T follicular helper cell (primary cell): ENCODE results near the gene SNRNP35.
A peak's percentile ranks its signal among the peaks of the same experiment; 100 is the strongest.
"Not testable (repeated sequence)": the region's sequence is repeated elsewhere in the genome, so short reads cannot be mapped to it uniquely, and the experiment has no call there.

ENCODE experiments used
- DNase-seq: peaks from one replicate; pipeline ENCODE4 v3.0.0-alpha.2; 2020; ENCODE audit warnings: low read depth

The SNRNP35 gene

DNA sequence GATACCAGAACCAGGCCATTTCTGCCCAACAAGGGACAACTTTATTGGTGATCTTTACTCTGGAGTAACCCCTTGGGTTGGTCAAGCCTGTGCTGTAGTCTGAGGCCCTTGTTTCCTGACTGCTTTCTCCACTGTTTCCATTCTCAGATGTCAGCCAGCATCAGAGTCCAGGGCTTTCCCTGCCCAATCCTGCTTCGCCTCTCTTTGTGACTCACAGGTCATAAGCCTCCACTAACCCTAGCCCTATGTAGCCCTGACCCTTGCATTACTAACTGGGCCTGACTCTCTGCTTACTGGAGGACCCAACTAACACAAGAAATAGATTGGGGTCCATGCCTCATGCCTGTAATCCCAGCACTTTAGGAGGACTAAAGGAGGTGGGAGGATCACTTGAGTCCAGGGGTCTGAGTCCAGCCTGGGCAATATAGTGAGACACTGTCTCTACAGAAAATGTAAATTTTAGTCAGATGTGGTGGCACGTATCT lies 8.6 kb upstream of the SNRNP35 start:
- DNase-seq: no peak

DNA sequence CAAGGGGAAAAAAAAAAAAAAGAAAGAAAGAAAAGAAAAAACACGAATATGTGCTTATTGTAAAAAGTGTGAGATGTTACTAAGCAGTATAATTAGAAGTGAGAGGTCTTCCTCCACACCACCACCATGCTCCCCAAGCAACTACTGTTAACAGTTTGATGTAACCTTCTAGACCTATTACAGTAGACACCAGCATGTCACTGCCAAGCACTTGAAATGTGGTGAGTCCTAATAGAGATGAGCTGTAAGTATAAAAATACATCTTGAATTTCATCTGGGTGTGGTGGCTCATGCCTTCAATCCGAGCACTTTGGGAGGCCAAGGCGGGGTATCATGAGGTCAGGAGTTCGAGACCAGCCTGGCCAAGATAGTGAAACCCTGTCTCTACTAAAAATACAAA lies 8.1 kb upstream of the SNRNP35 start:
- DNase-seq: no peak

DNA sequence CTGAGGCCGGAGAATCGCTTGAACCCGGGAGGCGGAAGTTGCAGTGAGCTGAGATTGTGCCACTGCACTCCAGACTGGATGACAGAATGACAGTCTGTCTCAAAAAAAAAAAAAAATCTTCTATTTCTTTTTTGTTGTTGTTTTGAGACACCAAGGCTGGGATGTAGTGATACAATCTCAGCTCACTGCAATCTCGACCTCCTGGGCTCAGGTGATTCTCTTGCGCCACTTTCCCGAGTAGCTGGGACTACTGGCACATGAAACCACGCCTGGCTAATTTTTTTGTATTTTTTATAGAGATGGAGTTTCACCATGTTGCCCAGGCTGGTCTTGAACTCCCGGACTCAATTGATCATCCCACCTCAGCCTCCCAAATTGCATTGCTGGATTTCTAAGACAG lies 7.3 kb upstream of the SNRNP35 start:
- DNase-seq: no peak

DNA sequence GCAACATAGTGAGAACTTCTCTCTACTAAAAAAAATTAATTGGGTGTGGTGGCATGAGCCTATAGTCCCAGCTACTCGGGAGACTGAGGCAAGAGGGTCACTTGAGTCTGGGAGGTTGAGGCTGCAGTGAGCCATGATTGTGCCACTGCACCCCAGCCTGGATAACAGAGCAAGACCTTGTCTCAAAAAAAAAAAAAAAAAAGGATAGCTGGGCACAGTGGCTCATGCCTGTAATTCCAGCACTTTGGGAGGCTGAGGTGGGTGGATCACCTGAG lies 5.7 kb upstream of the SNRNP35 start:
- not testable (repeated sequence) for DNase-seq

DNA sequence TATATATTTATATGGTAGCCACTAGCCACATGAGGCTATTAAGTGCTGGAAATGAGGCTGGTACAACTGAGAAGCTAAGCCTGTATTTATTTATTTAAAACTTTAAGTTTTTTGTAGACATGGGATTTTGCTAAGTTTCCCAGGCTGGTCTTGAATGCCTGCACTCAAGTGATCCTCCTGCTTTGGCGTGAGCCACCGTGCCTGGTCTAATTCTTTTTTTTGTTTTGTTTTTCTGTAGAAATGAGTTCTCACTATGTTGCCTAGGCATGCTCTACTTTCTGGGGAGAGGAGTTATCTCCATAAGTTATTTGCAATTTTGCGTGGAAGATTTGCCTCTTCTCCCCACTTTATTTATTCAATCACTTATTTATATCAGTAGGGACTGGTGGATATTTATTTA lies 4.8 kb upstream of the SNRNP35 start:
- no peak for DNase-seq

DNA sequence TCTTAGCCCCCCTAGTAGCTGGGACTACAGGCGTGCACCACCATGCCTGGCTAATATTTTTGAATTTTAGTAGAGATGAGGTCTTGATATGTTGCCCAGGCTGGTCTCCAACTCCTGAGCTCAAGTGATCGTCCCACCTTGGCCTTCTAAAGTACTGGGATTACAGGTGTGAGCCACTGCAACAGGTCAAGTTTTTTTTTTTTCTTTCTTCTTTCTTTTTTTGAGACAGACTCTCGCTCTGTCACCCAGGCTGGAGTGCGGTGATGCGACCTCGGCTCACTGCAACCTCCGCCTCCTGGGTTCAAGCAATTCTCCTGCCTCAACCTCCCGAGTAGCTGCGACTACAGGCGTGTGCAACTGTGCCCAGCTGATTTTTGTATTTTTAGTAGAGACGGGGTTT lies 5.2 kb downstream of the SNRNP35 start:
- DNase-seq: not testable (repeated sequence)

DNA sequence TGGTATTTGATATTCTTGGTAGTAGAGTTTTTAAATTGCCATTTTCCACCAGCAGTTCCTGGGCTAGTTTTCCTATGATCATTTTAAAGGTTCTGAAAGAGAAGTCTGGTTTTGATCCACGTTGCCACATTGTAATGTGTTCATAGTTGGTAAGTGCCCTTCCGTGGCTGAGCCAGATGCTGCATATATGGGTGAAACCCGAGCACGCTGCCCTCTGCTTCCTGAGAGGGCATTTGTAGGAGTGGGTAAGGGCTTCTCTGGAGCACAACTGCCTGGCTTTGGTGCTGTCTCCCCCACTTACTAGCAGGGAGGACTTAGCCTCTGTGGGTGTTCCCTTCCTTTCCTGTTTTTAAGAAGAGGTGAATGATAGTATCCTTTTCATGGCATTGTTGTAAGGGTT lies 7.1 kb downstream of the SNRNP35 start:
- no peak for DNase-seq

DNA sequence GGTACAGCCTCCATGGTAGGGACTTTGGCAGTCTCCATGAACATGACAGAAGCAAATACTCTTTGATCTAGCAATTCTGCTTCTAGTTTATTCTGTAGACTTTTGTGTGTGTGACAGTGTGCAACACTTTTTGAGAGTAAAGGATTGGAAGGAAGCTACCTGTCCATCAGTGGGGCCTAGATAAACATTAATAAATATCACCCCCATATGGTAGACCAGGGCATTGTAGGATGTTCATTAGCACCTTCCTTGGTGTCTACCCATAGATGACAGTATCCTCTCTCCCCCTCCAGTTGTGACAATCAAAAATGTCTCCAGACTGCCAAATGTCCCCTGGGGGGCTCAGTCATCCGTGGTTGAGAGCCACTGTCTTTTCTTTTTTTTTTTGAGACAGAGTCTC lies 10.8 kb downstream of the SNRNP35 start:
- no peak for DNase-seq

DNA sequence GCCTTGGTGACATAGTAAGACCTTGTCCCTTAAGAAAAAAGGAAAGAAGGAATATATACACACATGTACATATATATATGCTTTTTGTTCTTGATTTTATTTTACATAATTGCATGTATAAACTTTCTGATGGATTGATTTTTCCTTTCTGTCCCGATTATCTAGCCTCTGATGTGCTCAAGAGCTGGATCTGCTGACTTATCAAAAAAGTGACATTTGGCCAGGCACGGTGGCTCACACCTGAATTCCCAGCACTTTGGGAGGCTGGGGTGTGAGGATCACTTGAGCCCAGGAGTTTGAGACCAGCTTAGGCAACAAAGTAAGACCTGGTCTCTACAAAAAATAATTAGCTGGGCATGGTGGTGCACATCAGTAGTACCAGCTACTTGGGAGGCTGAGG lies 12.0 kb downstream of the SNRNP35 start:
- DNase-seq: no peak

DNA sequence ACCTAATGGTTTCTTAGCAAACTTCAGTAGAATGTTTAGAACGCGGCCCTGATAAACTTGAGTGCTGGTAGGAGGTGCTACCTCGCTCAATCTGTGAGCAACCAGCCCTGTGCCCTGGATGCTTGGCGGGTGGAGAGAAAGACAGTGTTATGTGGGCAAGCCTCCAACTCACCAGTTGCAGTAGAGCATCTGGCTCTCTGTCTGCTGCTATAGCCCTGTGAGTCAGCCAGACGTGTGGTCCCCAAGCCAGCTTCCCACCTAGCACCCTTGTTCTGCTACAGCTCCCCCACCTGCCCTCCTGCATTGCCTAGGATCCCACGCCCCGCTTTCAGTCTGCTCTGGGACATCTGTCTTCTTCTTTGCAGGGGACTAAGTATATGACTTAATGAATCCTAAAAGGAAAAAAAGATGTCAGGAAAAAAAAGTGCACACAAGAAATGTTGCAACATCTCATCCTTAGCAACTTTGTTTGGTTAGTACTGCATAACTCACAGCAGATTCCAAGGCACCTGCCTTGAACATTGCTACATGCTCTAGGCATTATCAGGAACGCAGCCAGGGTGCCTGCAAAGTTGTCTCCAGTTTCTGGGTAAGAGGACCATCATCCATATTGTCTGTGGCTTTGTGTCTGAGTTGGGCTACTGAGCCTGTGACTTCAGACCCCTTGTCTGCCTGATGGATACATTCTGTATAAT lies 13.6 kb downstream of the SNRNP35 start:
- no peak for DNase-seq

DNA sequence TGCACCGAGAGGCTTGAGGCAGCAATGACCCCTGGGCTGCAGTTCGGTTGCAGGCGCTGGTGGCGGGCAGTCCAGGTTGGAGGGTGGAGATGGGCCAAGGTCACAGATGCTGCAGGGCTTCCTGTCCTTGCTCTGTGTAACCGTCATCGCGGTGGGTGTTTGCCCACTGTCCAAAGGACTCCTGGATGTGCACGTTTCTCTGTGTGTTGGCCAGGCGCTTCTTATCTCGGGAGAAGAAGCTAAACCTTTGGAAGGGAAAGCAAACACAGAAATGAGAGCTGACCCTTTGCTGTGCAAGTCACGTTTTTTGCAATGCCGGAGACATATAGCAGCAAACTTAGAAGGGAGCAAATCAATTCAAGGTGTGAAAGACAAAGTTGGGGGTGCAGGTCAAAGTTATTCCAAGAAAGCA lies 14.5 kb downstream of the SNRNP35 start:
- no peak for DNase-seq

DNA sequence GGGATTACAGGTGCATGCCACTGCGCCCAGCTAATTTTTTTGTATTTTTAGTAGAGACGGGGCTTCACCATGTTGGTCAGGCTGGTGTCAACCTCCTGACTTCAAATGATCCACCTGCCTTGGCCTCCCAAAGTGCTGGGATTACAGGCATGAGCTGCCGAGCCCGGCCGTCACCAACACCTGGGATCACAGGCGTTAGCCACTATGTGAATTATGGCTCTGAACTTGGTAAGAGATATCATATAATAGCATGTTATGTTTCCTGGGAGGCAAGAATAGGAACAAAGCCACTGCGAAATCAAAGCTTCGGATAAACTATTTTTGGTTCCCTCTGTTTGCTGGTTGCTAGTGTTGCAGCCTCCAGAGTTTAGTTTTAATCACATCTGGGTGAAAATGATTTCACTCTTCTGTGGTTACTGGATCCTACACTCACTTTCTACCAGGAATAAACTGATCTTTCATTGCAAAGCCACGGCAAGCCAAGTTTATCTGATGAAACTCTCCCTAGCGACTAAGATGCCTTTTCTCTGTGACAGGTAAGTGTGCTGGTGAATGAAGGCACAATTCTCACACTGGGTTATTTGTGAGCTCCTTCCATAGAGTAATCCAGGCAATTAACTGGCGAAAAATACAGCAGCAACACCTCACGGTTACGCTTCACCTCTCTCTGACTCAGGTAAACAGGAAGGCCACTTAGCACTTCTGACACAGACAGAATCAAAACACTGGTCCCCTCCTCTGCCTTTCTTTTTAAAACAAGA lies 16.7 kb downstream of the SNRNP35 start:
- peak; percentile 6 for DNase-seq

DNA sequence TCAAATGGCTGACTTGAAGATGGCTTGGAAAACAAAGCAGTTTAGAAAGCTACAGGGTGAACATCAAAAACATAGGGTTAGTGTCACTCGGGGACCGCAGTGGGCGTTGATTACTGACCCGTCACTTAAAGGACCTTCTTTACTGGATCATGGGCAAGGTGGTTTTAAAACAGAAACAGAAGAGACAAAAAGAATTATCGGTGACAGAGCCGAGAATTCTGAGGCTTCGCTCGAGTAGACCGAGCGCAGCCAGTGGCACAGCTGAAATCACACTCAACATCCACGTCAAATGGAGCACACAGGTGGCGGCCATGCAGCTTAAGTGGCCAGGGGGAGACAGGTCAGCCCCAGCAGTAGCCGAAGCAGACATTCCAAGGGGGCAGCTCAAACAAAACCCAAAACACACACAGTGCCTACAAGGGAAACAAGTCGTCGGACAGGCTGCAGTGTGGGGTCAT lies 17.3 kb downstream of the SNRNP35 start:
- no peak for DNase-seq

DNA sequence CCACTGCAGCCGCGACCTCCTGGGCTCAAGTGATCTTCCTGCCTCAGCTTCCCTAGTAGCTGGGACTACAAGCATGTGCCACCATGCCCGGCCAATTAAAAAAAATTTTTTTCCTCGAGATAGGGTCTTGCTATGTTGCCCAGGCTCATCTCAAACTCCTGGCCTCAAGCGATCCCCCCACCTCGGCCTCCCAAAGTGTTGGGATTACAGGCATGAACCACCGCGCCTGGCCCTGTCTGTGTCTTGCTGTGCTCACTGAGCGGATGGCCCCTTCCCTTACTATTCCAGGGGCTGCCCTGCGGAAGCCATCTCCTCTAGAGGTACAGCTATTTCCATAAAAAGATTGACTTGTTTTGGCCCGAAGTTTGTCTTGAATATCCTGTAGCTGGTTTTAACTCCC lies 20.1 kb downstream of the SNRNP35 start:
- DNase-seq: no peak

DNA sequence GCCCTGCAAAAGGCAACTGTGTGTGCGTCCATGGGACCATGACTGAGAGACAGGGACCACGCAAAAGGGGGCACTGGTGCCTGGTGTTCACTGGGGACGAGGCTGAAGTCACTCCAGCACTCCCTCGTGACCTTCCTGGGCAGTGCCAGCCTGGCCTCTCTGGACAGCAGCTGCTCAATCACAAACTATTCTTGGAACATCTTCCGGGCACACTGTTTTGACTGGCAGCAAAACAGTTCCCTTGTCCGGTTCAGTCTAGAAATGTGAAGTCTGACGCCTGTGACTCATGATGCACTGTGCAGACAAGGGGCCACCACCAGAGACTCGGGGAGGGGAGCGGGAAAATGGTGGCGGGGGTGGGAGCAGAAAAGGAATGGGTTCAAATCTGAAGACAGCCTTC lies 20.8 kb downstream of the SNRNP35 start:
- no peak for DNase-seq

DNA sequence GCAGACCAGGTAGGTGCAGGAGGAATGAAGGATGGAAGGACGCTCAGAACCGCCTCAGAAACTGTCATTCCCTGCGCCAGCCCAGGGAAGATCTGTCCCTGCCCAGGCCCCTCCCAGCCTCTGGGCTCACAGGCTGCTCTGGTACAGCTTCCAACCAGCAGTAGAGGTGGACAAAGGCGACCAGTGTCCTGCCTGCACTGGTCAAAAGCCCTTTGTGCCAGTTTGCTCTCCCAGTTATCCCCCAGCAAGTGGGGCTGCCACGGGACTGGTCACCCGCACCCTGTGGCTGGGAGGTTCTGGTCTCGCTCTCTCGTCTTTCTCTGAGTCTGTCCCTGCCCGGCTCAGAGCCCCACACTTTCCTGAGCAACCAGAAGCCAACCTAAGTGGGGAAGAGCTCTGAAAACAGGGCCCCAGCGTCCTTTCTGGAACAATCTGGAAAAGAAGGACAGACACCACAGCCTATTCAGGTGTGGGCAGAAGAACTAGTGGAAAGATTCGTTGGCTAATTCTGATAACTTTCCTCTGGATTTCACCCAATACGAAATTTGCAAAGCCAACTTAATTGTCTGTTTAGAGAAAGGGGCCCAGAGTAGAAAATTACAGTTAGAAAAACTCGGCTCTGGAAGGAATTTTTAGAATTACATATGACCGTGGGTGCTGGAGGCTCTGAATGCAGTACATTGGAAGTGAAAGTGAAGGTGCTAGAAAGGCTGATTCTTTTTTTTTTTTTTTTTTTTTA lies 21.7 kb downstream of the SNRNP35 start:
- DNase-seq: no peak

DNA sequence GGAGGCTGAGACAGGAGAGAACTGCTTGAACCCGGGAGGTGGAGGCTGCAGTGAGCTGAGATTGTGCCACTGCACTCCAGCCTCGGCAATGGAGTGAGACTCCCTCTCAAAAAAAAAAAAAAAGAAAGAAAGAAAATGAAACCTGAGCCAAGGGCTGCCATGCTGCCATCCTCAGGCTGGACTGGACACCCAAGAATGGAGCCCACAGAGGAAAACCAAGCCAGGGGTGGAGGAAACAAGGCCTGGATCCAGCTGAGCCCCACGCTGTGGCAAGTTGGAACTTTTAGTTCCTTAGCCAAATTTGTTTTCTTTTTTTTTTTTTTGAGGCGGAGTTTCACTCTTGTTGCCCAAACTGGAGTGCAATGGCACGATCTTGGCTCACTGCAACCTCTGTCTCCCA lies 23.3 kb downstream of the SNRNP35 start:
- not testable (repeated sequence) for DNase-seq

DNA sequence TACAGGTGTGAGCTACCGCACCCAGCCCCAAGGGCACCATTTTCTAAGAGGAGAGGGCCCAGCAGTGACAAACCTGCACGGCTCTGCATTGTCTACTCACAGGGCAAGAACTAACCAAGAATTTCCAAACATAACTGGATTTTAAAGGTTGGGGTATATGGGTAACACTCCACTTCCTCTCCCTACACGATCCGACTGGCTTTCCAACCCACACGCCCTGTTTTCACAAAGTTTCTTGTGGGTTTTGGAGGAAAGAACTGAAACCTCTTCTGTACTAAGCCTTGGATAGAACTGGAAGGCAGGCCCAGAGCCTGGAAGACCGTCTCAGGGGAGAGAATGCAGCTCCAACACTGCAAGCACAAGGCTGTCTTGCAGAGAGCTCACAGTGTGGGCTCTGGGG lies 24.9 kb downstream of the SNRNP35 start:
- DNase-seq: no peak

DNA sequence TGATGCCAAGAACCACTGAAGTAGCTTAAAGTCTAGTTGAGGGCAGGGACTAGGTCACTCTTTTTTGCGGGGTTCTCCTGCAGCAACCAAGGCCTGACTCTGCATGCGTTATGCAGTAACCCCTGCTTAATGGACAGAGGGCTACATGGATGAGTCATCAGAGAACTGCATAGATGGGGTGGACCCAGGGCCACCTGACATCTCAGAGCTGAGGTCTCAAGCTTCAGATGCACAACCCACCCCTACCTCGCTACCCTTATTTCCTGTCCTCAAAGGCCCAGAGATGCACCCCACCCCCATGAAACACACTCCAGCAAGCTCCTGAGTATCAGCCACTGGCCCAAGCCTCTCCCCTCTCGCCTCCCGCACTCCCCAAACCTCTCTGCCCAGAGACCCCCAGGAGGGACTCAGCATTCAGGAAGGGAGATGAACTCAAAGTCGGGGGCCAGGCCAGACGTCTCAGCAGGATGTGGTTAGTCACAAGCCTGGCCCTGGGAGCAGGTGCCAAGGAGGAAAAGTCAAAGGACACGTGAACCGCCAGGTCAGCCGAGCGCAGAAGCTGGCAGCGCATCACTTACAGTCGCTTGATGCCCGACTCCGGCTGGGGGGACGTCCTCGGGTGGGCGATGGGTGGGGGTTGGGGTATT lies 25.8 kb downstream of the SNRNP35 start:
- DNase-seq: no peak

DNA sequence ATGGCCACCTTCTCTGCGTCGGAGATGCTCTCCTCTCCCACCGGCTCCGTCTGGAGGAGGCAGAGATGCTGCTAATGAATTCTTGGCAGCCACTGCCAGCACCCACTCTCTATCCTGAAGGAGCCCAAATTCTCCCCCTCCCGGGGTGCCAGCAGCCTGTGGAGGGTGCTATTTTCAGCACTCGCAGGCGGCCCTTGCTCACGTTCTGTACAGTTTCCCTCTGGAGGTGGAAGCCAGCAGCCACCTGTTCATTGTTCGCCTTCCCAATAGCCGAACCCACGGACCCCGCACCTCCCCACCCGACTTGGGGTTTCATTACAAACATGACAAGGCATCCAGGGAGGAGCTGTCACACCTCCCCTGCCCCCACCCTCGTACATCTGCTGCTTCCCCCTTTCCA lies 27.8 kb downstream of the SNRNP35 start:
- DNase-seq: no peak

DNA sequence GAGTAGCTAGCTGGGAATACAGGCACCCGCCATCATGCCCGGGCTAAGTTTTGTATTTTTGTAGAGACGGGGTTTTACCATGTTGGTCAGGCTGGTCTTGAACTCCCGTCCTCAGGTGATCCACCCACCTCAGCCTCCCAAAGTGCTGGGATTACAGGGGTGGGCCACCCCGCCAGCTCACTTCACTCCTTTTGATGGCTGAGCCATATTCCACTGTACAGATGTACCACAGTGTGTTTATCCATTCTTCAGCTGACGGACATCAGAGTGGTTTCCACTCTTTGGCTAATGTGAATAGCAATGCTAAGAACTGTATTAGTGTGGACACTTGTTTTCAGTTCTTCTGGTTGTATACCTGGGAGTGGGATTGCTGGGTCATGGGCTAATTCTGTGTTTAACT lies 29.5 kb downstream of the SNRNP35 start:
- no peak for DNase-seq

DNA sequence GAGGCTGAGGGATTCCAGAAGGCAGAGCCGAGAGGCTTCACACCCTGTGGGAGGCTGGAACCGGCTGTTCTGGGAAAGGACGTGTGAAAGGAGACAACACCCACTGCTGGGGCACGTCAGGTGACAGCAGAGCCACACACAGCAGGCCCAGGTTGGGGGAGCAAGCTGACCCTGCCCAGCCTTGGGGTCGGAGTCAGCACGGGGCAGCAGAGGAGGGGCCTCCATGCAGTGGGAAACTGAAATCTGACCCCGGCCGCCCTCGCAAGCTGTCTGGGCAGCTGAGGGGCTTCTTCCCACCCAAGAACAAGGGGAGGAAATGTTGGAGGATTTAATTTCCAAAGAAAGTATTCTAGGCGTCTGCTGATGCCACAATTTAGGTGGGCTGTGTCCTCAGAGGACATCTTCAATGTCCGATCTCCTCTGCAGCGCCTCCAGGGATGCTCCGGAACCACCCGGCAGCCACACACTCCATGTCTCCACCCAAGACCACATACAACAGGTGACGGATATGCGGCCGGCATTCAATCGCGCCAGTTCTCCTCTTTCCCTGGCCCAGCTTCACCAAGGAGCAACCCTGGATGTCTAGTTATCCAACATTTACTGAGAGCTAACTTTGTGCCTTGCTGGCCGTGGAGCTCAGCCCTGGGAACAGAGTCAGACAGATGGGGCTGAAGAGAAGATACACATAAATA lies 30.7 kb downstream of the SNRNP35 start:
- DNase-seq: no peak
